ENCODE measurements around the gene ABTB2. TPM values are rescaled to one million over a fixed set of nuclear protein-coding genes. Genes with fewer than 3 reads are reported as not detected.

ABTB2 gene
- total RNA-seq, 2 experiments from 2014 or later: 0.97 TPM

DNA sequence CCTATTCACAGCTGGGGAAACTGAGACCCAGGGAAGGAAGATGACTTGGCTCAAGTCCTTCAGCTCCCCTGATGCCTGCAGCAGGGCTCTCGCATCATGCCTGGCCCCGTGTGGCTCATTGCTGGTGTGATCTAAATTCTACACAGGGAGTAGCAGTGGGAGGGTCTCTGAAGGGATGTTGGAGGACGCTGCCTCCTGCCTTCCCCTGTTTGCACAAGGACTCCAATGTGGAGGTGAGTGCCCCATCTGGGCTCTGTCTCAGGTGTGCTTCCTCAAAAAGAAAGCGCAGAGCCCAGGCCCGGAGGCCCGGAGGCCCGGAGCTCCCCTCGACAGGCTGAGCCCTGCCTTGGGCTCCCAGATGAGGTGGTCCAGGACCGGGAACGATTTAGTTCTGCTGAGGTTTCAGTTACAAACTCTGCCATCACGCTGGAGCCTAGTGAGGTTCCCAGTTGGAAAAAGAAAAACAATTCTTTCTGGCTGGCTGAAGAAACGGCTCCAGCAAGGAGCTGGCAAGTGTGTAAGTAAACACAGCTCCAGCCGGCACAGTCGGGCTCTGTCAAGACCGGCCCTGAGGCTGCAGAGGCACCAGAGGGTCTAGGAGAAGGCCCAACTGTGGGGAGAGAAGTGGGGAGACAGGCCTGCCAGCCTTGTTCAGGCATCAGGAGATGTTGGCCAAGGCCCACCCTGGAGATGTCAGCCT, 202.6 kb downstream of the ABTB2 start:
- Mint-ChIP-seq H3K4me3 (no peak overlapping the region), H3K9me3 (ENCODE audit: insufficient read depth) (no peaks in the 10 kb centered on the region), H3K27me3 (ENCODE audit: low read depth) (no peaks in the 10 kb centered on the region), H3K27ac (no peak overlapping the region), H3K36me3 (ENCODE audit: low read depth) (peaks cover 11% of the 10 kb centered on the region), H3K4me1 (ENCODE audit: low read depth) (peaks cover 36% of the 10 kb centered on the region)
- ChIA-PET CTCF (no interaction called here), POLR2A (no interaction called here)
- DNase-seq (no peak), ATAC-seq (no peak)

- no peak overlapping the region for H3K4me3 Mint-ChIP-seq
- POLR2A ChIA-PET: no interaction called here
- DNase-seq (no peak), ATAC-seq (no peak)
- H3K27ac Mint-ChIP-seq: peak overlapping the region; percentile 49
- CTCF ChIA-PET: interaction anchor here (1.5 kb wide), 1 partner anchor 20 kb away, joined by 4 read pairs; no protein-coding TSS in a partner anchor
- peaks cover 9% of the 10 kb centered on the region for H3K36me3 Mint-ChIP-seq (ENCODE audit: low read depth)
- no peaks in the 10 kb centered on the region for H3K27me3 Mint-ChIP-seq (ENCODE audit: low read depth)
- H3K4me1 Mint-ChIP-seq (ENCODE audit: low read depth): peaks cover 26% of the 10 kb centered on the region
- no peaks in the 10 kb centered on the region for H3K9me3 Mint-ChIP-seq (ENCODE audit: insufficient read depth)
Measured at GRCh38 chr11:34154059-34154875, 203.5 kb downstream of the ABTB2 start.

GRCh38 chr11:34151916-34152845, 205.6 kb downstream of the ABTB2 start:
- Mint-ChIP-seq H3K4me3 (no peak overlapping the region), H3K27ac (no peak overlapping the region), H3K4me1 (ENCODE audit: low read depth) (peaks cover 9% of the 10 kb centered on the region), H3K27me3 (ENCODE audit: low read depth) (no peaks in the 10 kb centered on the region), H3K9me3 (ENCODE audit: insufficient read depth) (no peaks in the 10 kb centered on the region), H3K36me3 (ENCODE audit: low read depth) (peaks cover 15% of the 10 kb centered on the region)
- no peak for ATAC-seq
- ChIA-PET CTCF (interaction anchor here (2.2 kb wide), 1 partner anchor 22 kb away, joined by 9 read pairs; no protein-coding TSS in a partner anchor), POLR2A (no interaction called here)
- no peak for DNase-seq

DNA sequence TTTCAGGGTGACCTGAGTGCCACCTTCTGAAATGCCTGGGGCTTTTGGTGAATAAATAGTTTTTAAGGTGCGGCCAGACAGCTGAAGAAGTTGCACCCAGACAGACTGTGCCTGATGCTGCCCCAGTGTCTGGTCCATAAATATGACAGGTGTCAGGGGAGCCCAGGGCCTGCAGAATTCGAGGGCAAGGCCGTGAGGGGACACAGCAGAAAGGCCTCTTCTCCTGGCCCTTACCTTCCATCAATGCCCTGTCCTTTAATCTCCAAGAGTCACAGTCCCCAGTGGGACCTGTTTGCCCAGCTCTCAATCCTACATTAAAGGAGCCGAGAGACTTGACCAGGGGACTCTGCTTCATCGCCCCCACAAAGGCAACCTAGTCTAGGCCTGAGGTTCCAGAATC, 206.6 kb downstream of the ABTB2 start:
- Mint-ChIP-seq H3K4me3 (no peak overlapping the region), H3K9me3 (ENCODE audit: insufficient read depth) (no peaks in the 10 kb centered on the region), H3K27ac (no peak overlapping the region), H3K36me3 (ENCODE audit: low read depth) (peaks cover 22% of the 10 kb centered on the region), H3K27me3 (ENCODE audit: low read depth) (no peaks in the 10 kb centered on the region), H3K4me1 (ENCODE audit: low read depth) (peaks cover 9% of the 10 kb centered on the region)
- ChIA-PET CTCF (interaction anchor here (2.2 kb wide), 1 partner anchor 23 kb away, joined by 9 read pairs; no protein-coding TSS in a partner anchor), POLR2A (no interaction called here)
- DNase-seq (no peak), ATAC-seq (no peak)

GRCh38 chr11:34150494-34151151, 207.2 kb downstream of the ABTB2 start:
- ChIA-PET CTCF (interaction anchor here (1.0 to 2.2 kb wide), 3 partner anchors 8 to 207 kb away, joined by 3 to 9 read pairs (median 3); partner anchors contain the start of gene ABTB2), POLR2A (interaction anchor here (1.3 kb wide), 1 partner anchor 11 kb away, joined by 4 read pairs; no protein-coding TSS in a partner anchor)
- peaks cover 27% of the 10 kb centered on the region for H3K36me3 Mint-ChIP-seq (ENCODE audit: low read depth)
- H3K27me3 Mint-ChIP-seq (ENCODE audit: low read depth): no peaks in the 10 kb centered on the region
- H3K27ac Mint-ChIP-seq: peak overlapping the region; percentile 22
- peaks cover 9% of the 10 kb centered on the region for H3K4me1 Mint-ChIP-seq (ENCODE audit: low read depth)
- no peak overlapping the region for H3K4me3 Mint-ChIP-seq
- H3K9me3 Mint-ChIP-seq (ENCODE audit: insufficient read depth): no peaks in the 10 kb centered on the region
- ATAC-seq (no peak), DNase-seq (no peak)

DNA sequence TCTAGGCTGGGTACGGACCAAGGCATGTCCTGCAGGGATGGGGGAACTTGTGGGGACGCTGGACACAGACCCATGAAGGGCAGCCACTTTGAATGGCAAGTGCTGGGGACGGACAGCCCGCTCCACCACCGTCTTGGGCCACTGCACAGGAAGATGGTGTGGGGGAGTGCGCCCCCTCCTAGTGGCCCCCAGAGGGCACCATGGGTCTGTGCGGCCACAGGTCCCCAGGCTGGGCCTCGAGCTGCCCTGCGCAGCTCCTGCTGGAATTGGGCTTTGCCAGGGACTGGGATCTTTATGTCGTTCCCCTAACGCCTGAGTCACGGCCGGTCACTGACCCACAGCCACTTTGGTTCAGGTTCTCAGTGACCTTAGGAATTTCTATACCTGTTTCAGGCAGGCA, 208.0 kb downstream of the ABTB2 start:
- H3K27me3 Mint-ChIP-seq (ENCODE audit: low read depth): no peaks in the 10 kb centered on the region
- peak; percentile 52 for ATAC-seq
- ChIA-PET CTCF (interaction anchor here (1.0 to 1.2 kb wide), 2 partner anchors 9 to 208 kb away, joined by 3 read pairs; partner anchors contain the start of gene ABTB2), POLR2A (interaction anchor here (1.3 kb wide), 1 partner anchor 12 kb away, joined by 4 read pairs; no protein-coding TSS in a partner anchor)
- no peak overlapping the region for H3K4me3 Mint-ChIP-seq
- no peak for DNase-seq
- H3K4me1 Mint-ChIP-seq (ENCODE audit: low read depth): peaks cover 9% of the 10 kb centered on the region
- peaks cover 32% of the 10 kb centered on the region for H3K36me3 Mint-ChIP-seq (ENCODE audit: low read depth)
- no peak overlapping the region for H3K27ac Mint-ChIP-seq
- no peaks in the 10 kb centered on the region for H3K9me3 Mint-ChIP-seq (ENCODE audit: insufficient read depth)

DNA sequence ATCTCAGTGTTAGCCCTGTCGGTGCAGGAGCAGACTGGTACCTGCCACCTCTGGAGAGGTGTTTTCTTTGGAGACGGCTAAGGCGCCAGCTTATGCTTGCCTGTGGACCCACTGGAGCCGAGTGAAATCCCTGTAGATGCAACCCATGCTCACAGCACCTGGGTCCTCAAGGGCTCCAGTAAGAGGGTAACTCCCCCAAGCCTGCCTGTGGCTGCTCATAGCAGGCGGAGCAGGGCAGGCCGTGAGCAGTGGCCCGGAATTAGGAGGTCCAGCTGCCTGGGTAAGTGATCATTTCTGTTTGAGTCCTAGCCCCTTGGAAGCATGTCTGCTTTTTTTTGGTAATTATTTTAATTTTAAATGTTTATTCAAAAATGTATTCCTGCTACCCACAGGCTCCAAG, 208.5 kb downstream of the ABTB2 start:
- H3K27me3 Mint-ChIP-seq (ENCODE audit: low read depth): no peaks in the 10 kb centered on the region
- peaks cover 32% of the 10 kb centered on the region for H3K36me3 Mint-ChIP-seq (ENCODE audit: low read depth)
- ChIA-PET CTCF (interaction anchor here (1.1 kb wide), 1 partner anchor 9 kb away, joined by 3 read pairs; no protein-coding TSS in a partner anchor), POLR2A (interaction anchor here (1.3 kb wide), 1 partner anchor 12 kb away, joined by 4 read pairs; no protein-coding TSS in a partner anchor)
- DNase-seq (no peak), ATAC-seq (no peak)
- H3K27ac Mint-ChIP-seq: no peak overlapping the region
- no peaks in the 10 kb centered on the region for H3K9me3 Mint-ChIP-seq (ENCODE audit: insufficient read depth)
- no peak overlapping the region for H3K4me3 Mint-ChIP-seq
- H3K4me1 Mint-ChIP-seq (ENCODE audit: low read depth): peaks cover 9% of the 10 kb centered on the region

GRCh38 chr11:34148504-34149165, 209.2 kb downstream of the ABTB2 start:
- ChIA-PET CTCF (interaction anchor here (1.1 kb wide), 1 partner anchor 9 kb away, joined by 3 read pairs; no protein-coding TSS in a partner anchor), POLR2A (no interaction called here)
- Mint-ChIP-seq H3K9me3 (ENCODE audit: insufficient read depth) (no peaks in the 10 kb centered on the region), H3K36me3 (ENCODE audit: low read depth) (peaks cover 32% of the 10 kb centered on the region), H3K4me1 (ENCODE audit: low read depth) (peaks cover 7% of the 10 kb centered on the region), H3K27ac (no peak overlapping the region), H3K4me3 (no peak overlapping the region), H3K27me3 (ENCODE audit: low read depth) (no peaks in the 10 kb centered on the region)
- DNase-seq (no peak), ATAC-seq (no peak)

- Mint-ChIP-seq H3K27me3 (ENCODE audit: low read depth) (no peaks in the 10 kb centered on the region), H3K4me3 (no peak overlapping the region), H3K27ac (no peak overlapping the region), H3K9me3 (ENCODE audit: insufficient read depth) (no peaks in the 10 kb centered on the region), H3K36me3 (ENCODE audit: low read depth) (peaks cover 38% of the 10 kb centered on the region), H3K4me1 (ENCODE audit: low read depth) (no peaks in the 10 kb centered on the region)
- ATAC-seq: no peak
- POLR2A ChIA-PET: no interaction called here
- DNase-seq: no peak
- CTCF ChIA-PET: no interaction called here
Measured at GRCh38 chr11:34147581-34147980, 210.2 kb downstream of the ABTB2 start.

DNA sequence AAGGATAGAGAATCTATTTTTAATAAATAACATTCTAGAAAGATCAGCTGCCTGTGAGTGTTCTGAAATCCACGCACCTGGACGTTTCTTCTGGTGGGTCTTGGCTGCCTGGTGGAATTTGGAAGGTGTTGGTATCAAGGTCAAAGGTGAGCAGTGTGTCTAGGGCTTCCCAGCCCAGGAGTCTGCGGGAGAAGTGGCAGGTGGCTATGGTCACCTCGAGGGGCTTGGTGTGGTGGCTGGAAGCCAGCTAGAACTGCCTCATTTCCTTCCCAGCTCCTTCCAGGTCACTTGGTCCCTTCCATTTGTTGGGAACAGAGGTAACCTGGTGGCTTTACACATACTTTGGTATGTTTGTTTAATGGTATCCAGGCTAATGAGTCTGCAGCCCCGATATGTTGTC, 210.9 kb downstream of the ABTB2 start:
- CTCF ChIA-PET: no interaction called here

More for the DNA sequence above, 210.9 kb downstream of the ABTB2 start:
- ATAC-seq (no peak), DNase-seq (no peak)
- no peaks in the 10 kb centered on the region for H3K27me3 Mint-ChIP-seq (ENCODE audit: low read depth)
- peaks cover 43% of the 10 kb centered on the region for H3K36me3 Mint-ChIP-seq (ENCODE audit: low read depth)
- no peak overlapping the region for H3K4me3 Mint-ChIP-seq
- no peak overlapping the region for H3K27ac Mint-ChIP-seq
- POLR2A ChIA-PET: no interaction called here
- H3K4me1 Mint-ChIP-seq (ENCODE audit: low read depth): no peaks in the 10 kb centered on the region
- H3K9me3 Mint-ChIP-seq (ENCODE audit: insufficient read depth): no peaks in the 10 kb centered on the region

Measured in activated CD8-positive, alpha-beta T cell treated with anti-CD3 and anti-CD28 coated beads, Interleukin-2, amount 10 ng/mL, durations not matched to agents 7 days and 5 days (primary cell).